ENCODE results near the gene TRIM58.

GRCh38 chr1:247822060-247822459 is 34.9 kb upstream of the TRIM58 start:
- no peak for TF ChIP-seq POLR2A (IDR thresholded peaks at IDR 0.05; ENCODE audit: low read depth, low read length)
- TF ChIP-seq TAF1 (IDR thresholded peaks at IDR 0.05; ENCODE audit: low read depth, low read length): no peak
- no peak for TF ChIP-seq POLR2AphosphoS5 (IDR thresholded peaks at IDR 0.05; ENCODE audit: low read depth, low read length)
- TF ChIP-seq PAX5 (IDR thresholded peaks at IDR 0.05; ENCODE audit: insufficient read depth, low read length, severe bottlenecking): no peak
- TF ChIP-seq SPI1 (IDR thresholded peaks at IDR 0.05; ENCODE audit: low read depth, low read length): no peak
- no peak for TF ChIP-seq POU2F2 (IDR thresholded peaks at IDR 0.05; ENCODE audit: low read depth, low read length)

Measured in GM12891 (cell line).